ENCODE data around the gene LRIT1.

LRIT1 gene

GRCh38 chr10:84191106-84191505 lies 50.2 kb downstream of the LRIT1 start:
- DNase-seq: peak in 1 of 2 donors; percentile 29

GRCh38 chr10:84190621-84191020 lies 50.7 kb downstream of the LRIT1 start:
- DNase-seq: no peak

- DNase-seq: no peak
These were observed 52.5 kb downstream of the LRIT1 start for GRCh38 chr10:84188815-84189214.

- DNase-seq: no peak
These were observed 55.7 kb downstream of the LRIT1 start for GRCh38 chr10:84185526-84186175.

- no peak for DNase-seq
These were observed 56.8 kb downstream of the LRIT1 start for GRCh38 chr10:84184517-84184916.

GRCh38 chr10:84181631-84182030 lies 59.7 kb downstream of the LRIT1 start:
- DNase-seq: no peak

All from CD4-positive, alpha-beta T cell treated with Interleukin-4 for 1 hour (primary cell).